Natural killer cell (primary cell): ENCODE data around the gene PTPRN2. TPM values are rescaled to one million over a fixed set of nuclear protein-coding genes. Genes with fewer than 3 reads are reported as not detected.

Experiments
- ATAC-seq, 3 donors: fragments of 150-1000 bp in 2 of 3; fragments of 200-7000 bp in 1 of 3; cut with Tn5 transposase; 1 replicate in 1 of 3; 2 replicates in 2 of 3; pipeline ENCODE4 v1.10.0; 2021; ENCODE audit warnings: mild to moderate bottlenecking in 2 of 3, moderate library complexity in 2 of 3
- DNase-seq, 2 donors: peaks; one replicate each; pipeline versions ENCODE4 v3.0.0 to v3.0.0-alpha.2; 2013 to 2021; ENCODE audit warnings: mixed read lengths in 1 of 2
- H3K27ac ChIP-seq: one replicate; pipeline ENCODE4 v1.5.1; 2013; ENCODE audit warnings: mild to moderate bottlenecking, low read length
- H3K27me3 ChIP-seq: one replicate; pipeline ENCODE4 v1.6.1; 2013; ENCODE audit warnings: low read length; ENCODE audit not compliant: control insufficient read depth, insufficient read depth
- H3K36me3 ChIP-seq: one replicate; pipeline ENCODE4 v1.6.1; 2013; ENCODE audit warnings: low read length; ENCODE audit not compliant: control insufficient read depth, insufficient read depth
- H3K4me1 ChIP-seq: one replicate; pipeline ENCODE4 v1.6.1; 2013; ENCODE audit warnings: low read length; ENCODE audit not compliant: control insufficient read depth, insufficient read depth
- H3K4me3 ChIP-seq: one replicate; pipeline ENCODE4 v1.5.1; 2013; ENCODE audit warnings: low read length
- H3K9me3 ChIP-seq: one replicate; pipeline ENCODE4 v1.6.1; 2013; ENCODE audit warnings: low read length; ENCODE audit not compliant: control insufficient read depth, insufficient read depth
- H3K27ac Mint-ChIP-seq, 2 donors: one replicate each; pipeline ENCODE4 v1.8.0; 2022; ENCODE audit warnings: mild to moderate bottlenecking in 2 of 2, mixed read lengths in 2 of 2, moderate library complexity in 1 of 2
- H3K27me3 Mint-ChIP-seq, 2 donors: one replicate each; pipeline ENCODE4 v1.8.0; 2022; ENCODE audit warnings: low read depth in 2 of 2, mixed read lengths in 2 of 2
- H3K36me3 Mint-ChIP-seq: one replicate; pipeline ENCODE4 v1.8.0; 2022; ENCODE audit warnings: mixed read lengths
- H3K4me1 Mint-ChIP-seq, 2 donors: one replicate each; pipeline ENCODE4 v1.8.0; 2022; ENCODE audit warnings: mixed read lengths in 2 of 2
- H3K4me3 Mint-ChIP-seq: one replicate; pipeline ENCODE4 v1.8.0; 2022; ENCODE audit warnings: mild to moderate bottlenecking, moderate library complexity, mixed read lengths
- H3K9me3 Mint-ChIP-seq, 2 donors: one replicate each; pipeline ENCODE4 v1.8.0; 2022; ENCODE audit warnings: mixed read lengths in 2 of 2
- CTCF ChIP-seq: fragments of 200-600 bp; IDR thresholded peaks from one replicate; pipeline ENCODE4 v1.8.0; 2022; ENCODE audit warnings: antibody characterized with exemption
- WGBS: methylation state at CpG from one replicate; pipeline ENCODE4 v1.1.7; 2013; ENCODE audit warnings: missing lambda C conversion rate; ENCODE audit not compliant: insufficient coverage; 5-methylcytosine and 5-hydroxymethylcytosine counted together
- intact Hi-C: fragments of 100-400 bp; cut with micrococcal nuclease; formaldehyde crosslinking; loops from one replicate; pipeline ENCODE4 v1.14.2; 2022
- total RNA-seq, 4 donors: library from RNA; stranded (reverse); fragments of 120-200 nt in 1 of 4; gene quantifications; one replicate each; pipeline versions ENCODE4 v1.2.3 to v1.2.4, GENCODE V29; 2013 to 2022

Gene PTPRN2
- total RNA-seq, 3 donors from 2014 or later (not counting 1 experiment from before 2014, with no cell fraction given): 1.3 to 2.5 (median 1.9) TPM

- no peak for TF ChIP-seq CTCF
- H3K27ac Mint-ChIP-seq: no peak overlapping the region
- peaks cover 0 to 7% of the 10 kb centered on the region in 2 donors for H3K4me1 Mint-ChIP-seq
- H3K27ac ChIP-seq: no peak overlapping the region
- H3K4me3 Mint-ChIP-seq: no peak overlapping the region
- WGBS: 86% methylated on average over 22 of the region's 22 CpGs
- intact Hi-C loops: no loop called here
- DNase-seq: no peak
- no peaks in the 10 kb centered on the region for H3K9me3 ChIP-seq
- H3K36me3 ChIP-seq: no peaks in the 10 kb centered on the region
- H3K9me3 Mint-ChIP-seq: no peaks in the 10 kb centered on the region
- no peaks in the 10 kb centered on the region for H3K27me3 ChIP-seq
- peaks cover 4% of the 10 kb centered on the region for H3K4me1 ChIP-seq
- H3K27me3 Mint-ChIP-seq: peaks cover 0 to 3% of the 10 kb centered on the region in 2 donors
- H3K4me3 ChIP-seq: no peak overlapping the region
- no peaks in the 10 kb centered on the region for H3K36me3 Mint-ChIP-seq
- no peak for ATAC-seq
Observed at GRCh38 chr7:158475036-158475678, 112.5 kb downstream of the PTPRN2 start.

- intact Hi-C loops: no loop called here
- Mint-ChIP-seq H3K4me3 (no peak overlapping the region), H3K9me3 (no peaks in the 10 kb centered on the region), H3K27me3 (peaks cover 0 to 3% of the 10 kb centered on the region in 2 donors), H3K36me3 (no peaks in the 10 kb centered on the region), H3K4me1 (peaks cover 0 to 7% of the 10 kb centered on the region in 2 donors), H3K27ac (no peak overlapping the region)
- ATAC-seq (no peak), DNase-seq (no peak)
- WGBS: 81% methylated on average over 16 of the region's 16 CpGs
- Histone ChIP-seq H3K4me3 (no peak overlapping the region), H3K4me1 (peaks cover 4% of the 10 kb centered on the region), H3K36me3 (no peaks in the 10 kb centered on the region), H3K27me3 (no peaks in the 10 kb centered on the region), H3K27ac (no peak overlapping the region), H3K9me3 (no peaks in the 10 kb centered on the region)
- TF ChIP-seq CTCF: no peak
Observed at GRCh38 chr7:158474488-158474887, 113.1 kb downstream of the PTPRN2 start.

- no peaks in the 10 kb centered on the region for H3K9me3 Mint-ChIP-seq
- no peak overlapping the region for H3K27ac Mint-ChIP-seq
- H3K27ac ChIP-seq: no peak overlapping the region
- no peaks in the 10 kb centered on the region for H3K9me3 ChIP-seq
- H3K36me3 Mint-ChIP-seq: no peaks in the 10 kb centered on the region
- H3K27me3 Mint-ChIP-seq: peaks cover 0 to 3% of the 10 kb centered on the region in 2 donors
- intact Hi-C loops: no loop called here
- 91% methylated on average over 12 of the region's 12 CpGs for WGBS
- H3K27me3 ChIP-seq: no peaks in the 10 kb centered on the region
- no peak overlapping the region for H3K4me3 ChIP-seq
- no peaks in the 10 kb centered on the region for H3K36me3 ChIP-seq
- no peak for TF ChIP-seq CTCF
- peaks cover 4% of the 10 kb centered on the region for H3K4me1 ChIP-seq
- H3K4me3 Mint-ChIP-seq: no peak overlapping the region
- ATAC-seq (no peak), DNase-seq (no peak)
- peaks cover 0 to 7% of the 10 kb centered on the region in 2 donors for H3K4me1 Mint-ChIP-seq
Observed at GRCh38 chr7:158473946-158474345, 113.7 kb downstream of the PTPRN2 start.

GRCh38 chr7:158473221-158473620 lies 114.4 kb downstream of the PTPRN2 start:
- no peak overlapping the region for H3K27ac ChIP-seq
- H3K27me3 Mint-ChIP-seq: peaks cover 0 to 3% of the 10 kb centered on the region in 2 donors
- 17% methylated on average over 10 of the region's 13 CpGs for WGBS
- H3K4me3 ChIP-seq: no peak overlapping the region
- intact Hi-C loops: no loop called here
- H3K4me1 ChIP-seq: peaks cover 4% of the 10 kb centered on the region
- no peaks in the 10 kb centered on the region for H3K9me3 Mint-ChIP-seq
- H3K36me3 ChIP-seq: no peaks in the 10 kb centered on the region
- no peaks in the 10 kb centered on the region for H3K36me3 Mint-ChIP-seq
- H3K9me3 ChIP-seq: no peaks in the 10 kb centered on the region
- peak overlapping the region in 1 of 2 donors; percentile 29 for H3K27ac Mint-ChIP-seq
- no peak overlapping the region for H3K4me3 Mint-ChIP-seq
- DNase-seq: no peak
- H3K4me1 Mint-ChIP-seq: peaks cover 0 to 7% of the 10 kb centered on the region in 2 donors
- TF ChIP-seq CTCF: no peak
- ATAC-seq: no peak
- H3K27me3 ChIP-seq: no peaks in the 10 kb centered on the region
